ENCODE results near the gene ARID1B. TPM values are rescaled to one million over a fixed set of nuclear protein-coding genes. Genes with fewer than 3 reads are reported as not detected.

Gene ARID1B
- total and polyA plus RNA-seq, 10 of the 15 experiments (the other 5 are each of a cell fraction or from before 2014, with no cell fraction given) = 24.7 to 133 (median 54.6) TPM

DNA sequence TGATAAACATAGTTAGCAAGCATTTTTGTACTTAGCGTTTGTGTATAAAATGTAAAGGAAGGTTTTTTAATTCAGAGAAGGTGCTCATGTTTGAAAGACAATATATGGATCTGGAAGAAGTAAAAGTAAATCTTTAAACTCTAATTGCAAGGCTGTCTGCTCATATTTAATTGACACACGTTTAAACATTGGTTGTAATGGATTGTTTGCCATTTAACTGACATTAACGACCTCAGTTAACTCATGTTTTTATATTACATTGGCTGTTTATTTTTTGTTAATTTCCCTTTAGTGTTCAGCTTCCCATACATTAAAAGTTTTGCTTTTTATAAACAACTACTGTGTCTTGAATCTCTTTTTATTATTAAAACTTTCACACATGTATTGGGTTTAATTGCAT is 208.1 kb downstream of the ARID1B start:
- Histone ChIP-seq H3K4me1 (ENCODE audit: control insufficient read depth, insufficient read depth, low read length) (peaks cover 36% of the 10 kb centered on the region), H3K9me3 (replicated peaks; ENCODE audit: control insufficient read depth, insufficient read depth, low read length) (no peaks in the 10 kb centered on the region), H3K4me2 (ENCODE audit: control insufficient read depth, insufficient read depth) (no peak overlapping the region), H4K20me1 (ENCODE audit: control insufficient read depth, insufficient read depth) (peaks cover 15% of the 10 kb centered on the region), H3K36me3 (ENCODE audit: control insufficient read depth in 2 of 2, insufficient read depth in 2 of 2, low read length in 1 of 2) (no peaks in the 10 kb centered on the region; a peak in 1 of 4 replicates), H3K4me3 (no peak overlapping the region), H3K27ac (ENCODE audit: control insufficient read depth, insufficient read depth) (no peak overlapping the region), H3K27me3 (replicated peaks in 1 of 2; ENCODE audit: control insufficient read depth in 2 of 2, insufficient read depth in 2 of 2, low read length in 1 of 2) (no peaks in the 10 kb centered on the region), H2AFZ (ENCODE audit: control insufficient read depth, low read depth, low read length) (no peak overlapping the region), H3K79me2 (ENCODE audit: control insufficient read depth, insufficient read depth, low read length) (peaks cover 87% of the 10 kb centered on the region), H3K9ac (ENCODE audit: control insufficient read depth, insufficient read depth, low read length) (no peak overlapping the region)
- SMC1A ChIA-PET (ENCODE audit: uncharacterized antibody, unreplicated experiment) = interaction anchor here (0.7 to 2.3 kb wide), 3 partner anchors 10 to 21 kb away, joined by 3 to 9 read pairs (median 3); no protein-coding TSS in a partner anchor
- no TSS peak for BruUV-seq (replicated peaks)
- in situ Hi-C loops (cut with MboI) (no loop called here), intact Hi-C loops (cut with micrococcal nuclease; ENCODE audit: unreplicated experiment) (no loop called here)
- RAD21 ChIA-PET (ENCODE audit: unreplicated experiment) = interaction anchor here (0.9 kb wide), 1 partner anchor 230 kb away, joined by 3 read pairs; no protein-coding TSS in a partner anchor
- CTCF ChIA-PET = interaction anchor here (1.4 to 1.6 kb wide), 4 partner anchors 9 to 52 kb away, joined by 3 to 5 read pairs (median 4); no protein-coding TSS in a partner anchor
- no peak for FAIRE-seq
- POLR2A ChIA-PET = no interaction called here
- TF ChIP-seq FOS (IDR thresholded peaks at IDR 0.05; ENCODE audit: borderline replicate concordance, extremely low read depth, insufficient read length) (no peak), CBFB (IDR thresholded peaks at IDR 0.05; ENCODE audit: low read depth) (no peak), YY1 (IDR thresholded peaks at IDR 0.05; ENCODE audit: low read depth, low read length) (no peak)
- TF ChIP-seq, protein P1, sequence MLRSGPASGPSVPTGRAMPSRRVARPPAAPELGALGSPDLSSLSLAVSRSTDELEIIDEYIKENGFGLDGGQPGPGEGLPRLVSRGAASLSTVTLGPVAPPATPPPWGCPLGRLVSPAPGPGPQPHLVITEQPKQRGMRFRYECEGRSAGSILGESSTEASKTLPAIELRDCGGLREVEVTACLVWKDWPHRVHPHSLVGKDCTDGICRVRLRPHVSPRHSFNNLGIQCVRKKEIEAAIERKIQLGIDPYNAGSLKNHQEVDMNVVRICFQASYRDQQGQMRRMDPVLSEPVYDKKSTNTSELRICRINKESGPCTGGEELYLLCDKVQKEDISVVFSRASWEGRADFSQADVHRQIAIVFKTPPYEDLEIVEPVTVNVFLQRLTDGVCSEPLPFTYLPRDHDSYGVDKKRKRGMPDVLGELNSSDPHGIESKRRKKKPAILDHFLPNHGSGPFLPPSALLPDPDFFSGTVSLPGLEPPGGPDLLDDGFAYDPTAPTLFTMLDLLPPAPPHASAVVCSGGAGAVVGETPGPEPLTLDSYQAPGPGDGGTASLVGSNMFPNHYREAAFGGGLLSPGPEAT (IDR thresholded peaks at IDR 0.05; ENCODE audit: low read depth) = no peak
- no peak for DNase-seq (ENCODE audit: low read depth, low spot score)
- WGBS (ENCODE audit: insufficient coverage, insufficient replicate concordance, low lambda C conversion rate, missing lambda C conversion rate) = 78% methylated on average over 3 of the region's 3 CpGs
- no peak for ATAC-seq

Data from GM12878 (cell line).